NB4 (cell line): Measurements from ENCODE around the gene PF4V1.
"Not testable (repeated sequence)": the region's sequence is repeated elsewhere in the genome, so short reads cannot be mapped to it uniquely, and the experiment has no call there.

Source experiments
- DNase-seq: peaks from one replicate; pipeline ENCODE4 v3.0.0; 2010; ENCODE audit warnings: low read depth
- H3K4me3 ChIP-seq: one replicate; pipeline ENCODE4 v1.5.1; 2011; ENCODE audit warnings: mild to moderate bottlenecking, low read depth, low read length, moderate library complexity
- MYC ChIP-seq: IDR thresholded peaks from 2 replicates; pipeline ENCODE4 v1.6.1; 2011; ENCODE audit warnings: low read depth, low read length
- POLR2A ChIP-seq: IDR thresholded peaks from 2 replicates; pipeline ENCODE4 v1.6.1; 2011; ENCODE audit warnings: mild to moderate bottlenecking; ENCODE audit not compliant: insufficient read length; ENCODE audit errors: extremely low read depth
- TF ChIP-seq, protein P1 (sequence below): IDR thresholded peaks from 2 replicates; pipeline ENCODE4 v1.6.1; 2011; ENCODE audit warnings: low read depth, low read length
- TF ChIP-seq, protein P2 (sequence below): IDR thresholded peaks from one replicate; pipeline ENCODE4 v1.5.1; 2012; ENCODE audit warnings: low read depth, low read length

The PF4V1 gene

DNA sequence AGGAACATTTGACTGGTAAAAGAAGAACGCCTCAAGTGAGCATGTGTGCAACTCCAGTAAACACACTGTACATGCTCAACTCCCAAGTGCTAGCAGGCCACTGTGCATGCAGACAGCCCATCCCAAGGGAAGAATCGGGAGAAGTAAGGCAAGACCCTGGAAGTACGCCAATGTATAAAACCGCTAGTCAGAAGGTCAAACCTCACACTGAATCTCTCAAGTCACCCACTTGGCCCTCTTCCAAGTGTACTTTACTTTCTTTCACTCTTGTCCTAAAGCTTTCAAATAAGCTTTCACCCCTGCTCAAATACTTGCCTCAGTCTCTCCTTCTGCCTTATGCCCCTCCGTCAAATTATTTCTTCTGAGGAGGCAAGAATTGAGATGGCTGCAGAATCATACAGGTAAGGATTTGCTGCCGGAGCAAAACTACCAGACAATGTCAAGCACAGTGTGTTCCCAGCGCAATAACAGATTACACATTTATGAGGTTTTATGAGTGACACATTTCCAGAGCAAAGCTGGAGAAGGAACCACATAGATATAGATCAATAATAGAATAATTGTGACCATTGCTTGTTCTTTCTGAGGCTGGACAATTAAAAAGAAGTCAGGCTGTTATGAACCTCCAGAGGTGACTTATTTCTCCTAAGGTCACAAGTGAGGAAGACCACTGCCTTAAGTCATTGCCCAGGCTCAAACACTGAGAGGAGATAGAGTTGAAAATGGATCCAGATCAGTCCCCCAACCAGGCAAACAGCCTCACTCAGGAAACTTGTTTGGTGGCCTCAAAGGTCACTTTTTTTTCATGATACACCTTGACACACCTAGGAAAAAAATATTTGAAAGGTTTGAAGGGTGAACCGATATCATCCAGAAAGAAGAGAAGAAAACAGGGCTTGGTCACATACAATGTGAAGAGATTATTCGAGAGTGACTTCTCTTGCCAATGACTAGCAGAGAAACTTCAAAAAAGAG lies 42.4 kb downstream of the PF4V1 start:
- no peak overlapping the region for H3K4me3 ChIP-seq
- DNase-seq: no peak
- no peak for TF ChIP-seq MYC
- TF ChIP-seq, protein P1, sequence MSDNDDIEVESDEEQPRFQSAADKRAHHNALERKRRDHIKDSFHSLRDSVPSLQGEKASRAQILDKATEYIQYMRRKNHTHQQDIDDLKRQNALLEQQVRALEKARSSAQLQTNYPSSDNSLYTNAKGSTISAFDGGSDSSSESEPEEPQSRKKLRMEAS: no peak
- TF ChIP-seq POLR2A: no peak
- TF ChIP-seq, protein P2, sequence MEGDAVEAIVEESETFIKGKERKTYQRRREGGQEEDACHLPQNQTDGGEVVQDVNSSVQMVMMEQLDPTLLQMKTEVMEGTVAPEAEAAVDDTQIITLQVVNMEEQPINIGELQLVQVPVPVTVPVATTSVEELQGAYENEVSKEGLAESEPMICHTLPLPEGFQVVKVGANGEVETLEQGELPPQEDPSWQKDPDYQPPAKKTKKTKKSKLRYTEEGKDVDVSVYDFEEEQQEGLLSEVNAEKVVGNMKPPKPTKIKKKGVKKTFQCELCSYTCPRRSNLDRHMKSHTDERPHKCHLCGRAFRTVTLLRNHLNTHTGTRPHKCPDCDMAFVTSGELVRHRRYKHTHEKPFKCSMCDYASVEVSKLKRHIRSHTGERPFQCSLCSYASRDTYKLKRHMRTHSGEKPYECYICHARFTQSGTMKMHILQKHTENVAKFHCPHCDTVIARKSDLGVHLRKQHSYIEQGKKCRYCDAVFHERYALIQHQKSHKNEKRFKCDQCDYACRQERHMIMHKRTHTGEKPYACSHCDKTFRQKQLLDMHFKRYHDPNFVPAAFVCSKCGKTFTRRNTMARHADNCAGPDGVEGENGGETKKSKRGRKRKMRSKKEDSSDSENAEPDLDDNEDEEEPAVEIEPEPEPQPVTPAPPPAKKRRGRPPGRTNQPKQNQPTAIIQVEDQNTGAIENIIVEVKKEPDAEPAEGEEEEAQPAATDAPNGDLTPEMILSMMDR: no peak

DNA sequence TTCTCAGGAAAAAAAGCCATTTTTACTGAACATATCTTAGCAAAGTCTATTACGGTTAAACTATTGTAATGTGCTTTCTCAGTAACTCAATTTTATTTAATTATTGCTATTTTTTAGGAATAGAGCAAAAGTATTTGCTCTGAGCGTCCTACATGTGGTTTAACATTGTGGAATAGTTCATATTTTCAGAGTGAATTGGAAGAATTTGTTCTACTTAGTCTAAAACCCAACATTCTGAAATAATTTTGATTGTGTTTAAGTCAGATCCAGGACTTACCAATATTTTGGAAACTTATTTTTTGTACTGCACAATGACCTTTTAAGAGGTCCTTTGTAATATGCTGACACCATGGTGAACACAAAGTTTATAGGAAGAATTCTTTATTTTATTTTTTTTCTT lies 43.3 kb downstream of the PF4V1 start:
- DNase-seq: no peak
- H3K4me3 ChIP-seq: no peak overlapping the region
- TF ChIP-seq, protein P2: no peak
- TF ChIP-seq MYC (no peak), POLR2A (no peak)
- TF ChIP-seq, protein P1: no peak

DNA sequence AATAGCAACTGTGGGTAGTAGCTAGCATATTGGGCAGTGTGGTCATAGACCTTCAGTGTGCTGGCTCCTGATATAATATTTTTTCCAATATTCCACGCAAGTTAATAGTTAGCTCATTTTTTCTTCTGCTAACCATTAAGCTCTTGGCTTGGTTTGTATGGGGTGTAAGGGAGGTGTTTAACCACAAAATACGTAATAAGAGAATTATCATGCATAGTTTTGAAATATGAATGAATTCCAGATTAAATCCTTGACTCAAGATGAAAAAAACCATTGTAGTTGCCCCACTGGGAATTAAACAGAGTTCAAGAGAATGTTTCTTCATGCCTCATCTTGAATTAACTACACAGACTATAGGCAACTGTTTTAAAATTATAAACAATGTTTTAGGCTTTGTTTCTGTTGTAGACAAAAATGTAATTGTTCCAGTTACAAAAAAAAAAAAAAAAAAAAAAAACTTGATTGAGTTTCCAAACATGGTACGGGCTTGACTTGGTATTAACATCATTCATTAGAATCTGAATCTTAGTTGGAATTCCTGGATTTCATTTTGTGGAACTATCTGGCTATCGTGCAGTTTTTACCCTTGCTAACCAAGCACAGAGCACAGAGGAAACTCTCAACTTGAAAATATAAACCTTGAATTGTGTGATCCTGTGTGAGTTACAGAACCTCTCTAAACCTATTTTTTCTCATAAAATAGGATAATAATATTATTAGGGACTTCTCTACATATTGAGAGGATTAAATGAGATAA lies 44.5 kb downstream of the PF4V1 start:
- no peak for TF ChIP-seq MYC
- TF ChIP-seq POLR2A: no peak
- TF ChIP-seq, protein P1: no peak
- TF ChIP-seq, protein P2: no peak
- no peak overlapping the region for H3K4me3 ChIP-seq

DNA sequence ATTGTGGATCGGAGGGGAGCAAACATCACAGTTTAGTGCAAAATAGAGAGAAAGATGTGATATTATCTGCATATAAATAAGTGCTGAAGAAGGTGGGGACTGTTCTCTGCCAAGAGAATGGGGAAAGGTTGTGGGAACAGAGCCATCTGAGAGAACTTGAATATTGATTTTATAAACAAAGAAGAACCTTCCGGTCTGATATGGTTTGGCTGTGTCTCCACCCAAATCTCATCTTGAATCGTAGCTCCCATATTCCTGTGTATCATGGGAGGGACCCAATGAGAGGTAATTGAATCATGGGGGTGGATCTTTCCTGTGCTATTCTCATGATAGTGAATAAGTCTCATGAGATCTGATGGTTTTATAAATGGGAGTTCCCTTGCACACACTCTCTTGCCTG lies 46.2 kb downstream of the PF4V1 start:
- not testable (repeated sequence) for H3K4me3 ChIP-seq, DNase-seq

More for the DNA sequence above, 44.5 kb downstream of the PF4V1 start:
- DNase-seq: no peak

DNA sequence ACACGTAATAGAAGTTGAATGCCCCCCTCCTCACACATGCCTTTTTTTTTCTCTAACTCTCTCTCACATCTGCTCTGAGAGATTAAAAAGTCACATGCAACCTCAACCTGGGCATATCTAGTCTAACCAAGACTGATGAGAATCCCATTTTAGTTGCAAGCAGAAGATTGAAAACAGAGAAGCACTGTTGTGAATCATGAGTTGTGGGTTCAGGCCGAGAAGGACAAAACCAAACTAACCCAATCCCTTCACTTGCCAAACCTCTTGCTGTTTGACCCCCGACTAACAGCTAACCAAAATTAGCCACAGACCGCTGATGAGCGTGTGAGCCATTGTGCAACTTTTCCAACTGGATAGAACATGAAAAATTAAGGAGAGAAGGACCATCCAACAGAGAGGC lies 47.9 kb downstream of the PF4V1 start:
- TF ChIP-seq POLR2A: no peak
- TF ChIP-seq, protein P1: no peak
- TF ChIP-seq, protein P2: no peak
- TF ChIP-seq MYC: no peak
- H3K4me3 ChIP-seq: no peak overlapping the region
- DNase-seq: no peak

DNA sequence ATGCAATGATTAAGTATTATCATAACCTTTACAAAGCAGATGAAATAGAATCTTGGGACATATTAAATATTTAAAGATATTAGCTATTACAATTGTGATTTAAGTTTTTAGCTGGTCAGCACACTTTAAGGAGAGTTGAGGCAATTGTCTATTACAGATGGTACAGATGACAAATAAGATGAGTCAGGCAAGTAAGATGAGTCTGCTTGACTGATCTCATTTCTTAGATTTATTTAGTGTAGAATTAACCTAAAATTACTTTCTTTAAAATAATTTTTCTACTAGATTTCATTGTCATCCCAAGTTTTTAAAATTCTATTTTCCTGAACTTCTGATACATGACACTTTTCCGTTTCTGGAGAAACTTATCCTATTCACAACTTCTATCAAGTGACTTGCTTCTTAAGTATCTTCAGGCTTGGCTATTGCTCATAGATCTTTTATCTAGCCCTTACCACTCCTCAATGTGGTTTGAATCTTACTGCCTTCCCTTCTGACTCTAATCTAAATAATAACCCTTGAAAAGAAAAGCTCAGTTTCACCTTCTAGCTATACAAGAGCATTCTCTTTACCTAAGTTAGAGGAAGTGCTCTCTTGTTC lies 49.0 kb downstream of the PF4V1 start:
- TF ChIP-seq, protein P2: no peak
- TF ChIP-seq MYC: no peak
- DNase-seq: no peak
- no peak overlapping the region for H3K4me3 ChIP-seq
